Measurements from ENCODE around the gene DYNLT4.
A peak's percentile ranks its signal among the peaks of the same experiment; 100 is the strongest.

Gene DYNLT4

GRCh38 chr1:44803062-44803311, 4.2 kb downstream of the DYNLT4 start:
- Histone ChIP-seq H3K4me2 (ENCODE audit: low read depth, low read length, poor library complexity, severe bottlenecking) (no peak overlapping the region), H3K9me2 (replicated peaks; ENCODE audit: insufficient read depth, low read length) (no peaks in the 10 kb centered on the region), H4K20me1 (ENCODE audit: low read depth, low read length) (no peaks in the 10 kb centered on the region), H3K27ac (ENCODE audit: low read depth, low read length) (no peak overlapping the region), H3F3A (ENCODE audit: insufficient read depth) (peaks cover 12% of the 10 kb centered on the region; the same call in 1 of the 2 replicates), H2AFZ (ENCODE audit: low read depth, low read length, severe bottlenecking) (no peak overlapping the region), H3K27me3 (ENCODE audit: low read length) (no peaks in the 10 kb centered on the region), H3K79me2 (ENCODE audit: insufficient read depth, low read length) (no peaks in the 10 kb centered on the region), H3K4me3 (ENCODE audit: insufficient read depth, low read length, poor library complexity, severe bottlenecking) (no peak overlapping the region), H3K36me3 (ENCODE audit: low read length) (no peaks in the 10 kb centered on the region), H3K9ac (ENCODE audit: low read length) (no peak overlapping the region), H3K9me3 (ENCODE audit: insufficient read depth, low read length) (no peaks in the 10 kb centered on the region)
- TF ChIP-seq CTCF (IDR thresholded peaks at IDR 0.05; ENCODE audit: insufficient read depth, low read length, poor library complexity, severe bottlenecking) (no peak), EZH2phosphoT487 (conservative IDR thresholded peaks at IDR 0.05; ENCODE audit: low read length) (no peak)

GRCh38 chr1:44802306-44803061, 4.7 kb downstream of the DYNLT4 start:
- no peak overlapping the region for H3K9ac ChIP-seq (ENCODE audit: low read length)
- no peaks in the 10 kb centered on the region for H3K79me2 ChIP-seq (ENCODE audit: insufficient read depth, low read length)
- no peak overlapping the region for H2AFZ ChIP-seq (ENCODE audit: low read depth, low read length, severe bottlenecking)
- H3K27me3 ChIP-seq (ENCODE audit: low read length): no peaks in the 10 kb centered on the region
- peak overlapping the region; percentile 35 for H3K4me2 ChIP-seq (ENCODE audit: low read depth, low read length, poor library complexity, severe bottlenecking)
- TF ChIP-seq CTCF (IDR thresholded peaks at IDR 0.05; ENCODE audit: insufficient read depth, low read length, poor library complexity, severe bottlenecking): no peak
- no peak for TF ChIP-seq EZH2phosphoT487 (conservative IDR thresholded peaks at IDR 0.05; ENCODE audit: low read length)
- no peak overlapping the region for H3K4me3 ChIP-seq (ENCODE audit: insufficient read depth, low read length, poor library complexity, severe bottlenecking)
- H4K20me1 ChIP-seq (ENCODE audit: low read depth, low read length): no peaks in the 10 kb centered on the region
- no peaks in the 10 kb centered on the region for H3K36me3 ChIP-seq (ENCODE audit: low read length)
- H3K27ac ChIP-seq (ENCODE audit: low read depth, low read length): no peak overlapping the region
- peaks cover 12% of the 10 kb centered on the region; the same call in 1 of the 2 replicates for H3F3A ChIP-seq (ENCODE audit: insufficient read depth)
- H3K9me2 ChIP-seq (replicated peaks; ENCODE audit: insufficient read depth, low read length): no peaks in the 10 kb centered on the region
- H3K9me3 ChIP-seq (ENCODE audit: insufficient read depth, low read length): no peaks in the 10 kb centered on the region

GRCh38 chr1:44801491-44802305, 5.5 kb downstream of the DYNLT4 start:
- Histone ChIP-seq H2AFZ (ENCODE audit: low read depth, low read length, severe bottlenecking) (no peak overlapping the region), H3K27ac (ENCODE audit: low read depth, low read length) (no peak overlapping the region), H3K9me3 (ENCODE audit: insufficient read depth, low read length) (no peaks in the 10 kb centered on the region), H3K79me2 (ENCODE audit: insufficient read depth, low read length) (no peaks in the 10 kb centered on the region), H3K4me2 (ENCODE audit: low read depth, low read length, poor library complexity, severe bottlenecking) (peak overlapping the region; percentile 35), H3K4me3 (ENCODE audit: insufficient read depth, low read length, poor library complexity, severe bottlenecking) (no peak overlapping the region), H4K20me1 (ENCODE audit: low read depth, low read length) (no peaks in the 10 kb centered on the region), H3F3A (ENCODE audit: insufficient read depth) (peaks cover 8% of the 10 kb centered on the region; the same call in 1 of the 2 replicates), H3K27me3 (ENCODE audit: low read length) (no peaks in the 10 kb centered on the region), H3K36me3 (ENCODE audit: low read length) (no peaks in the 10 kb centered on the region), H3K9ac (ENCODE audit: low read length) (peak overlapping the region; percentile 87; the same call in 1 of the 2 replicates), H3K9me2 (replicated peaks; ENCODE audit: insufficient read depth, low read length) (no peaks in the 10 kb centered on the region)
- TF ChIP-seq EZH2phosphoT487 (conservative IDR thresholded peaks at IDR 0.05; ENCODE audit: low read length) (no peak), CTCF (IDR thresholded peaks at IDR 0.05; ENCODE audit: insufficient read depth, low read length, poor library complexity, severe bottlenecking) (no peak)
